Ramos (cell line): ENCODE results near the gene GLIS1.

Source experiments
- in situ Hi-C: fragments of 300-500 bp; cut with MboI; formaldehyde crosslinking; loops from one replicate; pipeline ENCODE4 v1.14.3; 2022; ENCODE audit warnings: low sequenced_read_pairs; ENCODE audit not compliant: unreplicated experiment

GLIS1 gene

GRCh38 chr1:53543778-53544695 is 194.9 kb downstream of the GLIS1 start:
- in situ Hi-C loops: no loop called here

GRCh38 chr1:53543130-53543777 is 195.7 kb downstream of the GLIS1 start:
- in situ Hi-C loops: no loop called here

- in situ Hi-C loops: no loop called here
Observed at GRCh38 chr1:53542551-53542950, 196.4 kb downstream of the GLIS1 start.

- in situ Hi-C loops: no loop called here
Observed at GRCh38 chr1:53541761-53542550, 197.0 kb downstream of the GLIS1 start.

GRCh38 chr1:53541263-53541625 is 197.7 kb downstream of the GLIS1 start:
- in situ Hi-C loops: no loop called here

GRCh38 chr1:53540604-53541262 is 198.2 kb downstream of the GLIS1 start:
- in situ Hi-C loops: no loop called here

- in situ Hi-C loops: no loop called here
Observed at GRCh38 chr1:53539711-53540603, 199.0 kb downstream of the GLIS1 start.

GRCh38 chr1:53539226-53539625 is 199.7 kb downstream of the GLIS1 start:
- in situ Hi-C loops: no loop called here

GRCh38 chr1:53536606-53537005 is 202.4 kb downstream of the GLIS1 start:
- in situ Hi-C loops: no loop called here

GRCh38 chr1:53535846-53536245 is 203.1 kb downstream of the GLIS1 start:
- in situ Hi-C loops: no loop called here

GRCh38 chr1:53535226-53535625 is 203.7 kb downstream of the GLIS1 start:
- in situ Hi-C loops: no loop called here

GRCh38 chr1:53532912-53533311 is 206.1 kb downstream of the GLIS1 start:
- in situ Hi-C loops: no loop called here

- in situ Hi-C loops: no loop called here
Observed at GRCh38 chr1:53532377-53532776, 206.6 kb downstream of the GLIS1 start.

- in situ Hi-C loops: no loop called here
Observed at GRCh38 chr1:53530550-53530949, 208.4 kb downstream of the GLIS1 start.

GRCh38 chr1:53529555-53529954 is 209.4 kb downstream of the GLIS1 start:
- in situ Hi-C loops: no loop called here

- in situ Hi-C loops: no loop called here
Observed at GRCh38 chr1:53527368-53527767, 211.6 kb downstream of the GLIS1 start.

- in situ Hi-C loops: no loop called here
Observed at GRCh38 chr1:53526451-53527101, 212.4 kb downstream of the GLIS1 start.

- in situ Hi-C loops: no loop called here
Observed at GRCh38 chr1:53525595-53525994, 213.4 kb downstream of the GLIS1 start.
